Stimulated activated CD8-positive, alpha-beta memory T cell treated with anti-CD3 and anti-CD28 coated beads, Interleukin-12 subunit alpha, Interleukin-12 subunit beta, amount 100 ng/mL, for 24 hours (primary cell): ENCODE results near the gene RIMBP2.
"Not testable (repeated sequence)": the region's sequence is repeated elsewhere in the genome, so short reads cannot be mapped to it uniquely, and the experiment has no call there.

ENCODE experiments used
- DNase-seq: peaks from one replicate; pipeline ENCODE4 v3.0.0-alpha.2; 2020; ENCODE audit errors: extremely low read depth

The RIMBP2 gene

GRCh38 chr12:130602251-130602650 is 113.8 kb downstream of the RIMBP2 start:
- no peak for DNase-seq

DNA sequence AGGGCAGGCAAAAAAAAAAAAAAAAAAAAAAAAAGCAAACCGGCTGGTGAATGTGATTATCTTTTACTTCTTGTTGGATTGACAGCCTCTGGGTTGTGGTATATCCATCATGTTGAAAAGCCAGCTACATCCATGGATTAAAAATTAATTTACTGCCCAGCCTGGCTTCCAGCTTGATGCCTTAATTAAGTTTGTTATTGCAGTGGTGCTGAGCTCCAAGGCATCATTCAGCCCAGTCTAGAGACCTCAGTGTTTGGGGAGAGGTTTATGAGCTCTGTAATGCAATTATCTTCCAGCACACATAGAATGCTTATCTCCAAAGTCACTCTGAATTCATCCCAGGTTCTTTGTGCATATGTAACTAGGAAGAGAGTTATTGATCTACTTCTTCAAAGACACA is 114.8 kb downstream of the RIMBP2 start:
- DNase-seq = no peak

DNA sequence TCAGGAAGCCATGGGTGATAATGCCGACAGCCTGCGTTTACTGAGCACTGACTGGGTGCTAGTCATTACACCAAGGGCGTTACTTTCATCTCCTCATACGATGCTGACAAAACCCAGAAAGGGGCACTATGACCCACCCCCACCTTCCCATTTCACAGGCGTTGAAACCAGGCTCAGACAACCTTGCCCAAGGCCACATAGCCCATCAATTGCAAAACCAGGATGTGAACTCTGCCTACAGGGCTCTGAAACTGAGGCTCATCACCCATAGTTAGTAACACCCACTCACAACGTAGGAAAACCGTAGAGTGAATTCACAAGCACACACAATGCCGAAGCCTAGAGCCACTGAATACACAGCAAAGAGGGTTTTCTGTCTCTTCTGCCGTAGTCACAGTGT is 119.9 kb downstream of the RIMBP2 start:
- DNase-seq = no peak

DNA sequence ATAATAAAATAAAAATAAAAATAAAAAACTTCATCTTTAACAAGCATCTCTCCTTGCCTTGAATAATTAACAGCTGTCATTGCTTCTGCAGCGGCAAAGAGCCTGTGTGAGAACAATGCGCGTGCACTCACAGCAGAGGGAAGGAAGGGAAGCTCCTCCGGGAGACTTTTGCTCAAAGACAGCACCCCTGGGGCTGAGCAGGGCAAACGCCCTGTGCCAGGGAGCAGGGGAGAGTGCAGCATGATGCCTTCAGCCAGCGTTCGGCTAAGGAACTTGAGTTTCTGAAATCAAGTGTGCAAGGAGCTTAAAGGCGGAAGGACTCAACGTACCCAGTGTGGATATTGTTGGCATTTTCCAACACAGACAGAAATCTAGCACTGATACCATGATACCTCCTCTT is 120.5 kb downstream of the RIMBP2 start:
- DNase-seq = no peak

GRCh38 chr12:130593056-130593455 is 123.0 kb downstream of the RIMBP2 start:
- DNase-seq = no peak

DNA sequence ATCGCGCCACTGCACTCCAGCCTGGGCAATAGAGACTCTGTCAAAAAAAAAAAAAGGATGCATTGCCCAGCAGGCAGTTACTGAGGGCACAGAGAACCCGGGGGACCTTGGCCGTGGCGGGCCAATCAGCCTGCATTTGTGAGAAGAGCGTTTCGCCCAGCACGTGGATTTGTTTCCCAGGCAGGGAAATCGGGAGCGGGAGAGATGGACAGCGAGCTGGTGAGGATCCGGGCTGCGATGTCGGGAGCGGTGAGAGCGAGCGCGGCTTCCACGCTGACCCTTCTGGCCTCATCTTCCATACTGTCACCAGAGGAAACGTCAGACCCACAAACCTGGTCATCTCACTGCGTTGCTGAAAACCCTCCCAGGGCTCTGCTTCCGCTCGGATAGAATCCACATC is 123.5 kb downstream of the RIMBP2 start:
- DNase-seq = no peak

DNA sequence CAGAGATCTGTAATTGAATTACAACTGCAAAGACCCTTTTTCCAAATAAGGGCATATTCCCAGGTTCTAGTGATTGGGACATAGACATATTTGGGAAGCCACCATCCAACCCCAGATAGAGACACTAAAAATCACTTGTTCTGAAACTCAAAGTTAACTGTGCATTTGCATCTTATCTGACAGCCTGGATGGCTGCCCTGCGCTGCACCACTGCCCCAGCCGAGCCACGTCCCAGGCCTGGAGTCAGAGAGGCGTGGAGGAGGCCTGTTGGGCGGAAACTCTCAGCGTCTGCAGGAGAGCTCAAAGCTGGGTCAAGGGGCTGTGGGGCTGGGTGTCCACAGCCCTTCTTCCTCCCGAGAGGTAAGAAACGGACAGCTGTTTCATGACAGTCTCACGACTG is 124.4 kb downstream of the RIMBP2 start:
- DNase-seq = no peak

DNA sequence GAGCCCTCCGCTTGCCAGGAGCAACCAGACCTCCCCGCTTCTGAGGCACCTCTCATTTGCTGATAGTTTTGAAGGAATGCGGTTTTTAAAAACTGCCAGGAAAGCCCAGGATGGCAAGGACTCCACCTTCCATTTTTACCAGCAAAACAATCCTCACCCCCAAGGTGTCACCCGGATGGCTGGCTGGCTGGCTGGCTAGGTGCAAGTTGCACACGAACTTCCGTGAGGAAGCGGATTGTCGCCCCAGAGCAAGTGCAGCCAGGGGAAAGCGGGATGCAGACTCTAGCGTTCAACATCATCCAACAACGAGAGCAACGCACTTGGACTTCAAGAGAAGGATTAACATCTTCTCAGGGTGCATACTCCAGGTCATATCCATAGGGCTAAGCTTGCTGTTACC is 125.4 kb downstream of the RIMBP2 start:
- no peak for DNase-seq

- DNase-seq = no peak
These were observed 126.4 kb downstream of the RIMBP2 start for GRCh38 chr12:130589540-130590317.

DNA sequence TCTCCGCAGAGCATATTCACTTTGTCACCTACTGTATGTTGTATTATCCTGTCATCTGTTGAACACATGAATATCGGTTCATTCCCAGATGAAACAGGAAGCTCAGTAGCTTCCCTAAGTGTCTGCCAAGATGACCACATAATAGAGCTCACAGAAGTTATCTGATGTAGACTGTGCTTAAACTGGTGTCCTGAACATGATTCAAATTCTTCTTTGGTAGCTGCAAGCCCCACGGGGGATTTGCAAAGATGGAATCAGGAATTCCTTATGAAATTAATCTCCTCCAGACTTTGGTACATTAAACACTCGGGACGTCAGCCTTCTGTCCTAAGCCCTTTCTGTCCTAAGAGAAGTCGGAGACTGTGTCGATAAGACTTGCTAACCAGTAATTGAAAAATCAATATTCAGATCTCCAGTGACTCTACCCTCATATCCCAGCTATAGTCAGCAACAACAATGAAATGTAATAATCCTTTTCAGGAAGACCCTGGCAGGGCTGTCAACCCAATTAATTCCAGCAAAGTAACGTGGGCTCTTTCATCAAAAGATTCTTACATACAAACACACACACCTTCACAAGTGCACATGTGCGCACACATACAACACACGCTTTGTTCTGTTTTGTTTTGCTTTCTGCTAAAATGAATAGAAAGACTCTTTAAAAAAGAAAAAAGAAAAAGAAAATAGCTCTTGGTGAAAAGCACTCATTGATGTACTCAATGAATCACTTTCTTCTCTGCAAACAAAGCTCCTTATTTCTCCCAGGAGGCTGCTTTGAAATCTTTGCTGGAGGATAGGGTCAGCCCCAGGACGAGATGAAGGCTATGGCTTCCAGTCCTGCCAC is 127.2 kb downstream of the RIMBP2 start:
- no peak for DNase-seq

DNA sequence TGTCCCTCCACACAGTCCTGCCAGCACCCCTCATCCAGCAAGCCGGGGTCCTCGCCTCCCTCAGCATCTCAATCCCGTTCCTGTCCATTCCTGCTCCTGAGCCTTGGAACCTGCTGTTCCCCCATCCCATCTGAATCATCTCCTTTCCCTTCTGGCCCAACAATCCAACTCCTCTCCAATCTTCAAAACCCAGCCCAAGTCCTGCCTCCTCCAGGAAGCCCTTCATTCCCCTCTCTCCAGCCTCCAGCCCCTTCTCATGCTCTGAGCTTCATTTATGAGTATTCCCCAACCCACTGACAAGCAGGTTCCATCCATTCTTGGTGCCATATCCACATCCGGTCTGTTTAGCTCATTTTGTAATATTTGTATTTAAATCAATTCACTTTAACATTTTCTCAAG is 128.1 kb downstream of the RIMBP2 start:
- DNase-seq = no peak

- DNase-seq = not testable (repeated sequence)
These were observed 131.6 kb downstream of the RIMBP2 start for GRCh38 chr12:130584475-130584874.

DNA sequence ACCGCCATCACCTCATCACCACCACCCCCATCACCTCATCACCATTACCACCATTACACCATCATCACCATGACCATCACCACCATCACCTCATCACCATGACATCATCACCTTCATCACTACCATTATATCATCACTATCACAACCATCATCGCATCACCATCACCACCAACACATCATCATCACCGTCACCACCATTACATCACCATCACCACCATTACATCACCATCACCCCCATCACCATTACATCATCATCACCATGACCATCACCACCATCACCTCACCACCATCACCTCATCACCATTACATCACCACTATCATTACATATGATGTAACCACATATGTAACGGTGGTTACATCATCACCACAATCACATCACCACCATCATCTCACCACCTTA is 132.3 kb downstream of the RIMBP2 start:
- DNase-seq = no peak

DNA sequence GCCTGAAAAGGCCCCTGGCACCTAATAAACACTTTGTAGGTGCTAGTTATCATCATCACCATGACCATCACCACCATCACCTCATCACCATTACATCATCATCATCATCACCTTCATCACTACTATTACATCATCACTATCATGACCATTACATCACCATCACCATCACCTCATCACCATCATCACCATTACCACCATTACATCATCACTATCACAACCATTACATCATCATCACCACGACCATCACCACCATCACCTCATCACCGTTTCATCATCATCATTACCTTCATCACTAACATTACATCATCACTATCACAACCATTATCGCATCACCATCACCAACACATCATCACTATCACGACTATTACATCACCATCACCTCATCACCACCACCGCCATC is 132.8 kb downstream of the RIMBP2 start:
- no peak for DNase-seq

GRCh38 chr12:130582286-130582685 is 133.8 kb downstream of the RIMBP2 start:
- no peak for DNase-seq

- no peak for DNase-seq
These were observed 134.3 kb downstream of the RIMBP2 start for GRCh38 chr12:130581782-130582181.

DNA sequence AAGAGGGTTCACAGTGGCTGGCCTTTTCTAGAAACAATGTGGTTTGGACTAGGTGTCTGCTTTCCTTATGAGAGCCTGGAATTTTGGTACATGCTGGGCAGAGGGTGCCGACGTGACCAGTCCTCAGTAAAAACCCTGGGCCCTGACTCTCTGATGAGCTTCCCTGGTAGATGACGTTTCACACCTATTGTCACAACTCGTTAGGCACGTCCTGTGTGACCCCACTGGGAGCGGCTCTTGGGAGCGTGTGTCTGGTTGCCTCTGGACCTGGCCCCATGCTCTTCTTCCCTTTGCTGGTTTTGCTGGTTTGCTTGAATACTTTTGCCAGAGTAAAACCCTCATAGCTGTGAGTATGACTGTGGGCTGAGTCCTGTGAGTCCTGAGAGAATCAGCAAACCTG is 136.9 kb downstream of the RIMBP2 start:
- no peak for DNase-seq

DNA sequence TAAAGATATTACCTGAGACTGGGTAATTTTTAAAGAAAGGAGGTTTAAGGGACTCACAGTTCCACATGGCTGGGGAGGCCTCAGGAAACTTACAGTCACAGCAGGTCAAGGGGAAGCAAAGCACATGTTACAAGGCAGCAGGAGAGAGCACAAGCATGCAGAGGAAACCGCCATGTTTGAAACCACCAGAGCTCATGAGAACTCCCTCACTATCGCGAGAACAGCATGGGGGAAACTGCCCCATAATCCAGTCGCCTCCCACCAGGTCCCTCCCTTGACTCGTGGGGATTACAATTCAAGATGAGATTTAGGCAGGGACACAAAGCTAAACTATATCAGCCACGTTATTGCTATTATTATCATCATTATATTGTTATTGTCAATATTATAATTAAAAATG is 138.7 kb downstream of the RIMBP2 start:
- DNase-seq = no peak

GRCh38 chr12:130576371-130576816 is 139.7 kb downstream of the RIMBP2 start:
- no peak for DNase-seq

DNA sequence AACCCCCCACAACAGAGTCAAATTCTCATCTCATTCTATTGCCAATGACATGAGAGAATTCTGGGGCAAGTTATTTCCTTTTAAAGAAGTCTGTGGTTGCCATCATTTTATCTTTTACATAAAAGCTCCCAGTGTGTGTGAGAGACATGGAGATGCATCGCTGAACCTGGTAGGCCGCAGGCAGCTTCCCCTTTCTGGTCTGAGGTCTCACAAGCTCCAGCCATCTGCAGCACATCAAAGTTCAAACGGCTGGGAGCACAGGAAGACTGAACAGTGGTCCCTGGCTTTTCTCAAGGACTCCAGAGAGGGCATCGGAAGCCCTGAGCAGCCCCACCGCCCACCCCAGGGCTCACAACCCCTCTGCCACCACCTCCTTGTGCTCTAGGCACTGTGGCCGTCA is 141.7 kb downstream of the RIMBP2 start:
- no peak for DNase-seq

GRCh38 chr12:130573766-130574165 is 142.3 kb downstream of the RIMBP2 start:
- DNase-seq = no peak

DNA sequence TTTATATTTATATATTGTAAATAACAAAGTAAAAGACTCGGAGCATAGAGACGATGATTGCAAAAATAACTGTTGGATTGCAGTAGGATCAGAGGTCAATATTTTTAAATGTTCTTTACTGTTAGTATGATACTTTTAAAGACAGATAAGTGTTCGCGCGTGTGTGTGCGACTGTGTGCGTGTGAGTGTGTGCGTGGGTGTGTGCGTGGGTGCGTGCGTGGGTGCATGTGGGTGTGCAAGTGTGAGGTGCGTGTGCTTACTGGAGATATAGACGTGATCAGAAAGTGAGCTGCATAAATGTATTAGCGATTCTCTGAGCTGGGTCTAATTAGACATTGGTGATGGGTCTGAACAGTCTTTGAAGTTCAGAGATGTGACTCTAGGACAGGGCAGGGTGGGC is 142.9 kb downstream of the RIMBP2 start:
- DNase-seq = no peak

- no peak for DNase-seq
These were observed 143.5 kb downstream of the RIMBP2 start for GRCh38 chr12:130572553-130572952.
